ENCODE data around the gene METTL27.
"Not testable (repeated sequence)": the region's sequence is repeated elsewhere in the genome, so short reads cannot be mapped to it uniquely, and the experiment has no call there.

METTL27 gene

DNA sequence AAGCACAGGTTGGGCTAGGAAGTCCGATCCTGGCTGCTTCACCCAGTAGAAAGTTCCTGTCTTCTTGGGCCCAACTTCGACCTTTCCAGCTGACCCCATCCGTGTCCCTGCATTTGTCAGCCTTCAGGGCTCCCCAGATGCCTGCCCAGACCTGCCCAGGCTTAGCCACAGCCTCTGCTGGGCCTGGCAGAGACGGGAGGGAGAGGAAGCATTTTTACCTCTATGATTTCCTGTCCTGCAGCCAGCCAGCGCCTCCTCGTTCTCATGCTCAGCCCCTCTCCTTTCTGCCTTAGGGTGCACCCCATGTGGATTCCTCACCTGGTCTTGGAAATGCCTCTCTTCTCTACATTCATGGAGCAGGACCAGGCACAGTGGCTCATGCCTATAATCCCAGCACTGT lies 3.7 kb downstream of the METTL27 start:
- no peak for DNase-seq (ENCODE audit: low spot score)

DNA sequence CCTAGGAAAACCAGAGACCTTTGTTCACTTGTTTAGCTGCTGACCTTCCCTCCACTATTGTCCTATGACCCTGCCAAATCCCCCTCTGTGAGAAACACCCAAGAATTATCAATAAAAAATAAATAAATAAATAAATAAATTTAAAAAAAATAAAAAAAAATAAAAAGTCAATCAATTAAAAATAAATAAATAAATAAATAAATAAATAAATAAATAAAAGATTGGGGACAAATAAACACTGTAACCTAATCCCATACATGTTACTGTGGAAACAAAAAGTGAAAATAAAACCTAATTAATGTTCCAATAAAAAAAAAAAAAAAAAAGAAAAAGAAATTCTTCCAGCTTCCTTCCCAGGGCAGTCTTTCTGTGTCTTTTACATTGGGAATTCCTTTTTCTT lies 5.1 kb downstream of the METTL27 start:
- DNase-seq (ENCODE audit: low spot score): not testable (repeated sequence)

DNA sequence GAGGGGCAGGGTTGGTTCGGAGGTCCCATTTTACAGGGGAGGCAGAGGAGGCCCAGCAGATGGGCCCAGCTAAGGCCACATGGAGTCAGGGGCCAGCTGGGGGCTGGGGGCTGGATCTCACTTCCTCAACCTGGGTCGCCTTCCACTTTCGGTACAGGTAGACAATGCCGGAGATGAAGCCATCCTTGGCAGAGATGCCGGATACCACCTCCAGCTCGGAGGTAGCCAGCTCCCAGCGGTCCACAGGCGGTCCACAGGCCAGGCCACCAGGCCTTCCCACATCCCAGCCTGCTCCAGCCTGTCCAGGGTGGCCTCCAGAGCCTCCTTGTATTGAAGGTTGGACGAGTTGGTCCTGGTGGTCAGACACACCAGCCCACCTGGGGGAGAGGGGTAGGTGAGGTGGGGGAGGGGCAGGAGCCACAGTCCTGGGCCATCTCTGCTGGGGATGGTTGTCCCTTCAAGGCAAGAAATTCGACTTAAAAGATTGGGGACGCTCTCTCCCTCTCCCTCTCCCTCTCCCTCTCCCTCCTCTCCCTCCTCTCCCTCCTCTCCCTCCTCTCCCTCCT lies 7.6 kb downstream of the METTL27 start:
- DNase-seq (ENCODE audit: low spot score): no peak

DNA sequence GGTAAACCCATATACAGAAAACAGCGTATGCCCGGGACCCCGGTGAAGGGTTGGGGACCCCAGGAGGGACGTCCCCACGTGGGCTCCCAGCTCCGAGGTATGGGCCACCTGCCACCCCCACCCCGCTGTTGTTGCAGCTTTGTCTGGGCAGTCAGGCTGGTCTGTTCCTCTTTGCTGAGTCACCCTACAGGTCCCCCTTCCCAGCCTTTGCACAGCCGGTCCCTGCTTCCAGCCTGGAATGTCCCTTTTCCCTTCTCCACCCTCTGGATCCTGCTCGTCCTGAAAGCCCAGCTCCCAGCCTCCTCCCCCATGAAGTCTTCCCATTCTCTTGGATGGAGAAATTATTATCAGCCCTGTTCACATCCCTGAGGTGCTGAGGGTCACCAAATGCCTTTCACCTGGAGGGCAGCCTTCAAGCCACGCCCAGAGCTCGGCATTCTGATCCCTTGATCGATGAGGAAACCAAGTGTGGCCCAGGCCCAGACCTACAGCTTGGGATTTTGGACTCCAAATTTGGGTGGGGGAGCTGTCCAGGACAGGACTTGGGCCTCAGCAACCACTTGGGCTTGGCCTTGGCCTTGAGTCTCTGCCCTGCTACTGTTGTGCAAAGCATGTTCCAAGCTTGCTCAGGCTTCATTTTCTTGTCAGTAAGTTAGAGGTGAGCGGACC lies 8.9 kb downstream of the METTL27 start:
- DNase-seq (ENCODE audit: low spot score): no peak

DNA sequence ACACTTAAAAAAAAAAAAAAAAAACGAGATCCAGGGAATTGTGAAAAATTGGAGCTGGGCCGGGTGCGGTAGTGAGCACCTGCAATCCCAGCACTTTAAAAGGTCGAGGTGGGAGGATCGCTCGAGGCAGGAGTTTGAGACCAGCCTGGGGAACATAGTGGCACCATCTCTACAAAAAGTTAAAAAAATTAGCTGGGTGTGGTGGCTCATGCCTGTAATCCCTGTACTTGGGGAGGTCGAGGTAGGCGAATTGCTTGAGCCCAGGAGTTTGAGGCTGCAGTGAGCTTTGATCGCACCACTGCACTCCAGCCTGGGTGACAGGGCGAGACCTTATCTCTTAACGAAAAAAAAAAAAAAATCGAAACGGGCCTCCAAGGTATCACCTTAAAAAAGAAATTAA lies 9.5 kb downstream of the METTL27 start:
- DNase-seq (ENCODE audit: low spot score): no peak

DNA sequence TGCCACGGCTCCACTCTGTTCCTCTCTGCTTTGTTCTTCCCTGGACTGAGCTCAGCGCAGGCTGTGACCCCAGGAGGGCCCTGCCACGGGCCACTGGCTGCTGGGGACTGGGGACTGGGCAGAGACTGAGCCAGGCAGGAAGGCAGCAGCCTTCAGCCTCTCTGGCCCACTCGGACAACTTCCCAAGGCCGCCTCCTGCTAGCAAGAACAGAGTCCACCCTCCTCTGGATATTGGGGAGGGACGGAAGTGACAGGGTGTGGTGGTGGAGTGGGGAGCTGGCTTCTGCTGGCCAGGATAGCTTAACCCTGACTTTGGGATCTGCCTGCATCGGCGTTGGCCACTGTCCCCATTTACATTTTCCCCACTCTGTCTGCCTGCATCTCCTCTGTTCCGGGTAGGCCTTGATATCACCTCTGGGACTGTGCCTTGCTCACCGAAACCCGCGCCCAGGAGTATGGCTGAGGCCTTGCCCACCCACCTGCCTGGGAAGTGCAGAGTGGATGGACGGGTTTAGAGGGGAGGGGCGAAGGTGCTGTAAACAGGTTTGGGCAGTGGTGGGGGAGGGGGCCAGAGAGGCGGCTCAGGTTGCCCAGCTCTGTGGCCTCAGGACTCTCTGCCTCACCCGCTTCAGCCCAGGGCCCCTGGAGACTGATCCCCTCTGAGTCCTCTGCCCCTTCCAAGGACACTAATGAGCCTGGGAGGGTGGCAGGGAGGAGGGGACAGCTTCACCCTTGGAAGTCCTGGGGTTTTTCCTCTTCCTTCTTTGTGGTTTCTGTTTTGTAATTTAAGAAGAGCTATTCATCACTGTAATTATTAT lies 10.3 kb downstream of the METTL27 start:
- no peak for DNase-seq (ENCODE audit: low spot score)

DNA sequence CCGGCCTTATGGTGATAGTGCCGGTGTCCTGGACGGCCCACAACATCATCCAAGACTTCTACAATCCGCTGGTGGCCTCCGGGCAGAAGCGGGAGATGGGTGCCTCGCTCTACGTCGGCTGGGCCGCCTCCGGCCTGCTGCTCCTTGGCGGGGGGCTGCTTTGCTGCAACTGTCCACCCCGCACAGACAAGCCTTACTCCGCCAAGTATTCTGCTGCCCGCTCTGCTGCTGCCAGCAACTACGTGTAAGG lies 10.8 kb downstream of the METTL27 start:
- no peak for DNase-seq (ENCODE audit: low spot score)

DNA sequence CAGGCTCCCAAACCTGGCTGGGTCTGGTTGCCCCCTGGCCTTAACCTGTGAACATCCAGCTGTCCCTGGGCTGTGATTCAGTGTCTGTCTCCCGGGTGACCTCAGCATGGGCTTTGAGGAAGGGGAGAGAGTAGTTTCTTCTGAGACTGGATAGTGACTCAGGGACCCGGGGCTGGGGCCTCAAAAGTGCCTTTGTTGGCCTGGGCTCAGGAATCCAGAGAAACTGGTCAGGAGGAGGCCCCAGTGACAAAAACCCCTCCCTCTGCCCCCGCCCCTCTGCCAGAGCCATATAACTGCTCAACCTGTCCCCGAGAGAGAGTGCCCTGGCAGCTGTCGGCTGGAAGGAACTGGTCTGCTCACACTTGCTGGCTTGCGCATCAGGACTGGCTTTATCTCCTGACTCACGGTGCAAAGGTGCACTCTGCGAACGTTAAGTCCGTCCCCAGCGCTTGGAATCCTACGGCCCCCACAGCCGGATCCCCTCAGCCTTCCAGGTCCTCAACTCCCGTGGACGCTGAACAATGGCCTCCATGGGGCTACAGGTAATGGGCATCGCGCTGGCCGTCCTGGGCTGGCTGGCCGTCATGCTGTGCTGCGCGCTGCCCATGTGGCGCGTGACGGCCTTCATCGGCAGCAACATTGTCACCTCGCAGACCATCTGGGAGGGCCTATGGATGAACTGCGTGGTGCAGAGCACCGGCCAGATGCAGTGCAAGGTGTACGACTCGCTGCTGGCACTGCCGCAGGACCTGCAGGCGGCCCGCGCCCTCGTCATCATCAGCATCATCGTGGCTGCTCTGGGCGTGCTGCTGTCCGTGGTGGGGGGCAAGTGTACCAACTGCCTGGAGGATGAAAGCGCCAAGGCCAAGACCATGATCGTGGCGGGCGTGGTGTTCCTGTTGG lies 11.4 kb downstream of the METTL27 start, which contains the start of gene CLDN4:
Gene CLDN4 (plus strand): TSS at position 316 of the 903 bp plus-strand sequence. CDS start 206 bp downstream, at position 522.
- no peak for DNase-seq (ENCODE audit: low spot score)

DNA sequence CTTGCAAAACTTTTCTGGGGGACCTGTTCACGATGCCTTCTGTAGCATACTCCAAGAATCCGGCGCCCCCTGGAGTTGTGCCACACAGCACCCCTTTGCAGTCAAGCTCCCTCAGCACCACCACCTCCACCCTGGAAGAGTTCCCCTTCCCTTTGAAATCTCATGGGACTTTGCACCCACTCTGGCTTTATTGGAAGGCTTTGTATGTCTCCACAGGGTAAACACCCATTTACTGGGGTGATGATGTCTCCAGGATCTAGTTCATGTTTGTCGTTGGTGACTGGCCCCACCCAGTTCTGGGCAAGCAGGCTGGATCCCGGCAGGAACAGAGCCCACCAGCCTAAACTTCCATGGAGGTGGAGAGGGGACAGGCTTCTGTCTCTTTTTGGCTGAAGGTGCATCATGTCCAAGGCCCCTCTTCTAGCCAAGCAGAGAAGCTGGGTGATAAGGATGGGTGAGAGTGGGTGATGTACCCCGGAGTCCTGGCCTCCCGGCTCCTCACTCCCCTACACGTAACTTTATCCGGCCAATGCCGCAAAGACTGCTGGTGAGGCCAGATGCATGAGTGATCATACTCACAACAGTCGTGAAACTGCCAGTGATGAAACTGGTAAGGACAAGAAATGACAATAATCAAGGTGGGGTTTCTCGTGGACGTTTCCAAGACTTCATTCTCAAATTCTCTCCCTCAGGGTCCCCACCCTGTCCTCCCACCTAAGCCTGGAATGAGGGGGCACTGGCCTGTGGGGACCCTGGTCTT lies 12.2 kb downstream of the METTL27 start:
- DNase-seq (ENCODE audit: low spot score): no peak

DNA sequence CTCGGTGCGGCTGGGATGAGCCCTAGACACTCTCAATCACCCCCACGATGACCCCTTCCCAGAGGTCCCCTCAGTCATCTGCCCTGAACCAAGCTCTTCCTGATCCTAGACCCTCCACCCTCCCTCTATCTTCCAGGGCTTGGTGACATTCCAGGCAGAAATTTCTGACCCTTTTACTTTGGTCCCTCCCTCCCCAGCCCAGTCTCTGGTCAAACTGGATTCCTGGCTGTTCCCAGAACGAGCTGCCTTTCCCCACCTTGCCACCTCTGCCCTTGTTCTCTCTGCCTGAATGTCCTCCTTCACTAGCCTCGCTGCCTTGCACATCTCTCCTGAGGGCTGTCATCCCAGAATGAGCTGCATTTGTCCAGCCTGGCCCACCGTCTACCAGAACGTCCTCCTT lies 12.8 kb downstream of the METTL27 start:
- no peak for DNase-seq (ENCODE audit: low spot score)

DNA sequence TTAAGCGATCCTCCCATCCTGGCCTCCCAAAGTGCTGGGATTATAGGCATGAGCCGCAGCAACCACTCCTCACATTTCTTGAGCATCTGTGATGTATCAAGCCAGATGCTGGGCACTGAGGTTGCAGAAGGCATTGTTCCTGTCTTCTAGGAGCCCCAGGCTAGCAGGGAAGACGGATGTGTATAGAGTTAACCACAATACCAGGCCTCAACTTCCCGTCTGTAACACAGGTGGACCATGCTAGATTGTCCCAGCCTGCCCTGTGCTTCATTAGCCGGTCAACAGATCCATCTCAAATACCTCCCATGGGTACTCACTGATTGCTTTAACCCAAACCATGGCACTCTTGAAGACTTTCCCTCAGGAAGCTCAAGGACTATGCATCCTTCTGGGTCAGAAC lies 13.3 kb downstream of the METTL27 start:
- DNase-seq (ENCODE audit: low spot score): no peak

DNA sequence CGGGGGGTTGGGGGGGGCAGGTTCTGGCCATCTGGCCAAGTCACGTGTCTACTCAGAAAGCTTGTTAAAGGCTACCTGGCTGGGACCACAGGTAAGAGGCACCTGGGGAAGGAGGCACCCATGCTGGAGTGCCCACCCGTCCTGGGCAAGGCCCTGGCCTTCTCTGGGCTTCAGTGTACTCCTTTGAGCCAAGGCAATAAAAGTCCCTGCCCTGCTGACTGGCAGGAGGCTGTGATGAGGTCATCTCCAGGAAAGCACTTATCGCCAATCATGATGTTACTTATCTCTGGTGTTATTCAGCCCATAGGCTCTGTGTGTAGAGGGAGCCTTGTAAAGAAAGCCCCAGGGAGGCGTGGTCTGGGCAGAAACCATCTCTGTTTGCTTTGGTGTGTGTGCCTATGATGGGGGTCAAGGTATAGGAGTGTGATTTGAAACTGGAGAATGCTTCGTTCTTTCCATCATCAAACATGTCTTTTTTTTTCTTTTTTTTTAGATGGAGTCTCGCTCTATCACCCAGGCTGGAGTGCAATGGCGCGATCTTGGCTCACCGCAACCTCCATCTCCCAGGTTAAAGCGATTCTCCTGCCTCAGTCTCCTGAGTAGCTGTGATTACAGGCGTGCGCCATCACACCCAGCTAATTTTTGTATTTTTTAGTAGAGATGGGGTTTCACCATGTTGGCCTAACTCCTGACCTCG lies 14.1 kb downstream of the METTL27 start:
- DNase-seq (ENCODE audit: low spot score): peak; percentile 21

DNA sequence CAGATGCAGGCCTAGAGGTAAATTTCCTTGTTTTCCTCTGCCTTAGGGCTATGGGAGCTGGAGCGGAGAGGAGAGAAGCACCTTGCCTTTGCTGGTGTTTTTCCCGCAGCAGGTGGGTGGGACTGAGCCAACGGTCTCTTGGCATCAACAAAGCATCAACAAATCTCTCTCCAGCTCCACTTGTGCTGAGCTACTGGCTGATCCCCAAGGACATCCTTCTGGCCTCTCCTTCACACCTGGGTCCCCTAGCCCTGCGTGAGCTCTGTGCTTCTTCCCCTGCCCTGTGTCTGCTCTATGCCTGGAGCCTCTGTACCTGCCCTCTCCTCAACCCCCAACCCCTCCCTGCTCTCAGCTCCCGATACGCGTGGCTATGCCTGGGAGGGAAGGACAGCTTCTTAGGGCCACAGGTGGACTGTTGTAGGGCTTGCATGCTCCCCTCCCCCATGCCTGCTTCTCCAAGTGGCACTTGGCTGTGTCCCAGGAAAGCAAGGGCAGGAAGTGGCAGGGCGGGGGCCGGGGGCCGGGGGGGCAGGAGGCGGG lies 14.7 kb downstream of the METTL27 start:
- DNase-seq (ENCODE audit: low spot score): no peak

DNA sequence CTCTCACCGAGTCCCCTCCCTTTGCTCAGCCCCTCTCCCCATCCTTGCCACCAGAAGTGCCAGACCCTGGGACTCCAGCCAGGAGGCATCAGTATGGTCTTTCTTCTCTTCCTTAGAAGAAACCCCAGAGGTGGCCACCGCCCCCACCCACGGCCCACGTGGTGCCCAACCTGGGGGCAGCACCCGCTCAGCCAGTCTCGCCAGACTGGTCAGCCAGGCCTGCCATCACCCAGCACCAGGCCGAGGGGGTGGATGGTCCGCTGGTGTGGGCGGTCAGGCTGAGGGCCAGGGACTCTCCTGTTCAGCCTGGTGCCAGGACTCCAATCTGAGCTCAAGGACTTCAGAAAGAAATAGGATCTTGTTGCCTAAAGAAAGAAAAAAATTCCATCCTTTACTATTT lies 17.3 kb downstream of the METTL27 start:
- no peak for DNase-seq (ENCODE audit: low spot score)

DNA sequence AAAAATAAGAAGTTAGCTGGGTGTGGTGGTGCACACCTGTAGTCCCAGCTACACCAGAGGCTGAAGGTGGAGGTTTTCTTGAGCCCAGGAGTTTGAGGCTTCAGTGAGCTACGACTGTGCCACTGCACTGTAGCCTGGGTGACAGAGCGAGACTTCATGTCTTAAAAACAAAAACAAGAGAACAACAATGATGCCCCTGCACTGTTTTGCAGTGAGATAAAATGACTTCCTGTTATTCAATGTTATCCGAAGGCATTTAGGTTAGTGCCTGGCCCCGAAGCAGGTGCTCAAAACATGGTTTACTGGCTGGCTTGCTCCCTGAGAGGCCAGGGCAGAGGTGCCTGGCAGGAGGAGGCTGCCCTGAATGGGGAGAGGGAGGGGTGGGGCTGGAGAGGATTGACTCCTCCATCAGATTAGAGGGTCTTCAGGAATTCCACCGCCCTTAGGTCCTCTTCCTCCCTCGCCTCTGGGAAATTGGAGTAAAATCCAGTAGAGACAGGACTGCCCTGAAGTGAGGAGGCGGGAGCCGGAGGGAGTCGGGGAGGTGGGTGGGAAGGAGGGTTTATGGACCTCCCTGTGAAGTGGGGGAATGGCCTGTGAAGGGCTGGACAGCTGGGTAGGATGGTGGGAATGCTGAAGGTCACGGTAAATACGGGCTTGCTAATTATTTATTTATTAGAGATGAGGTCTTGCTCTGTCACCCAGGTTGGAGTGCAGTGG lies 18.3 kb downstream of the METTL27 start:
- DNase-seq (ENCODE audit: low spot score): no peak

DNA sequence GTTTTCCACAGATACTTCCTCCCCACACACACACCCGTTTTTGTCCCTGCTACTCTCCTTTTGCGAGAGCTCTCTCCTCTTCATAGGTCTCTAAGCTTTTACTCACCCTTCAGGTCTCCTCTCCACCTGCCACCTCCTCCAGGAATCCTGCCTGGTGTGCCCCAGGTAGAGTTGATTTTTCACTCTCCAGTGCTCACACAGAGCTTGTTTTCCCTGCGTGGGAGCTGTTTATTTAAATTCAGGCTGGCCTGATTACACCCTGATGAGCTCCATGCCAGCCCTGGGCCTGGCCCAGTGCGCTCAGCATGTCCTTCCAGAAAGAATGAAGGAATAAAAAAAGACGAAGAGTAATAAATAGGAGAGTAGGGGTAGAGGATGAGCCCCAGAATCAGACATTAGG lies 19.1 kb downstream of the METTL27 start:
- DNase-seq (ENCODE audit: low spot score): no peak

DNA sequence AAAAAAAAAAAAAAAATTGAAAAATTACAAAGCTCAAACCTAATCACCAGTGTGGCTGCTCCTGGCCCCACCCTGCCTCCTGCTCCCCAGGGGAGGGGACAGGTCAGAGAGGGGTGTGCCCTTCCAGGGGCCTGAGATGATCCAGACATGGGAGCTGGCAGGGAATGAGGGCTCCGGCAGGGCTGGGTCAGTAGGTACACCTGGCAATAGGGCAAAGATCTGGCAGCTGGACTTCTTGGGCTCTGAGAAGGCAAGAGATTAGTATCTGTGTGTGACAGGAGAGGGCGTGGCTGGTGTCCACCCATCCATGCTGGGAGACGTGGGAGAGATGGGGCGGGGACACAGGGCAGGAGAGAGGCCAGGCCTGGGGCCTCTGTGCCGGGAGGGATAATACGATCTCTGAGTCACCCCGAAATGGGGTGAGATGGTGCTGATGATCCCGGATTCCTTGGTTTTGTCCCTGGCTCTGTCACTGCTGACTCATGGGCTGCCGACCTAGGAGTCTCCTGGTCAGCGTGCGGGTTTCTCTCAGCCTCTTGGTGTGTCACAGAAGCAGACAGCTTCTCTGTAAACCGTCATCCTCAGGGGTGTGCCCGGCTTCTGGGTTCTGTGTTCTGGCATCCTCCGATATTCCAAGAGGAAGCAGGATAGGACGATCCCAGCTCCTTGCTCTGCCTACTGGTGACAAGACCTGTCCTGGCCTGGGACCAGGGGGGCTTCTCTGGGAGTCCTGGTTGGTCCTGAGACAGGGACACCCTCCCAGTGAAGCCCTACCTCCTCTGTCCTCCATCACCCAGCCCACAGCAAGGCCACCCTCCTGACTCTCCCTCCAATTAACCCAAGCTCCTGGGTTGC lies 19.8 kb downstream of the METTL27 start:
- no peak for DNase-seq (ENCODE audit: low spot score)

DNA sequence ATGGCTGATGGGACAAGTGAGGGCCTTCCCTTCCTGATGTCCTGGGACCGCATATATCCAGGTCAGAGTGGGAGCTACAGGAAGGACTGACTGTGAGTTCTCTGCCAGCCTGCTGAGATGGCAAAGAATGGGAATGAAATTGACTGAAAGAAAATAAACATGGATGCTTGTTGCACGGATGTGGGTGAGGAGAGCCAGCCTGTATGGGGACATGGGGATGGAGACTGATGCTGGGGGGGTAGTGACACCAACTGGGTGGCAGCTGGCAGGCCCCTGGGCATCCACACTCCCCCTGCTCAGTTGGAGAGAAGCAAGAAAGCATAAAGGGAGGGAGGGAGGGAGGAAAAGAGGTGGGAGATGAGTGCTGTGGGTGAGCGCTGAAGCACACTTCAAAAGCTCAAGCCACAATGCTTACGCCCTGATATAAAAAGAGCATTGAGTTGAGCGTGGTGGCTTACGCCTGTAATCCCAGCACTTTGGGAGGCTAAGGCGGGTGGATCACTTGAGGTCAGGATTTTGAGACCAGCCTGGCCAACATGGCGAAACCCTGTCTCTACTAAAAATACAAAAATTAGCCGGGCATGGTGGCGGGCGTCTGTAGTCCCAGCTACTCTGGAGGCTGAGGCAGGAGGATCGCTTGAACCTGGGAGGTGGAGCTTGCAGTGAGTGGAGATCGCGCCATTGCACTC lies 20.6 kb downstream of the METTL27 start:
- DNase-seq (ENCODE audit: low spot score): not testable (repeated sequence)

DNA sequence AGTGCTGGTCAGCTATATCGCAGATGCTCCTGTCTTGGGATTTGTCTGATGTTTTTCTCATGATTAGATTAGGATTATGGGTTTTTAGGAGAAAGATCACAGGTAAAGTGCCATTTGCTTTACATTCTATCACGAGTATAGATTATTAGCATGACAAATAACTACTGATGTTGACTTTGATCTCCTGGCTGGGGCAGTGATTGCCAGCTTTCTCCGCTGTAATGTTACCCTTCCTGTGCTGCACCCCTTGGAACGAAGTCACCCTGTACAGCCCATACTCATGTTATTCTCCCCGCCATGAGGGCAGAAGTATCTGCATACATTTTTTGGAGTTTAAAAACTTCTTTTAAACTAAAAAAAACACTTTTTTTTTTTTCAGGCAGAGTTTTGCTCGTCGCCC lies 22.3 kb downstream of the METTL27 start:
- no peak for DNase-seq (ENCODE audit: low spot score)

Data from CD4-positive, alpha-beta T cell treated with Interleukin-2 at 100 ng/mL for 4 hours (primary cell).